PFSK-1 (cell line): ENCODE measurements around the gene SORCS1.

Experiments
- SIN3A ChIP-seq: IDR thresholded peaks from 2 replicates; pipeline ENCODE4 v1.6.1; 2012; ENCODE audit warnings: mild to moderate bottlenecking, low read length, moderate library complexity, borderline replicate concordance; ENCODE audit not compliant: insufficient read depth
- TAF1 ChIP-seq: IDR thresholded peaks from 2 replicates; pipeline ENCODE4 v1.6.1; 2012; ENCODE audit warnings: low read length, control low read depth, borderline replicate concordance; ENCODE audit not compliant: insufficient read depth

DNA sequence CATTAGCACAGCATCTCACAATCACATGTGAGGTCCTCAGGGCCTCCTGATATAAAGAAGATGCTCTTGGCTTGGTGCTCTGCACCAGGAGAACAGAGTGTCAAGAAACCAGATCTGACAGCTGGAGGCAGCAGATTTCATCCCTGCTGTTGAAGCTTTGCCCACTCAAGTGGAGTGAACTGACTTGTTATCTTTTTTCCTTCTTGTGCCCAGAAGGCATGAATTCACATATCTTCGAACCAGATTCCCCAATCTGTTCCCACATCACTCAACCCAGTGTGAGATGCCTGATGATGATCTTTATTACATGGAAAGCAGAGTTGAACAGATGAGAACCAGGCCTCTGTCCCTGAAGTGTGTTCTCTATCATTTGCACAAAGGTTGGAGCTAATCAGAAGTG is 521.0 kb downstream of the SORCS1 start:
- no peak for TF ChIP-seq SIN3A
- no peak for TF ChIP-seq TAF1
